Gastroesophageal sphincter (tissue), 3 donors: Measurements from ENCODE around the gene MARCO.

Source experiments
- CTCF ChIP-seq, 4 experiments: fragments of 200-600 bp in 2 of 4; fragments of 450-650 bp in 2 of 4; sonication (generic) in 1 of 4; IDR thresholded peaks; one replicate each; pipeline ENCODE4 v1.5.1; 2017 to 2019; ENCODE audit warnings: antibody characterized with exemption in 4 of 4, mild to moderate bottlenecking in 2 of 4, moderate library complexity in 2 of 4
- EP300 ChIP-seq: sonication (generic); formaldehyde crosslinking; IDR thresholded peaks from one replicate; pipeline ENCODE4 v1.6.1; 2017; ENCODE audit warnings: antibody characterized with exemption, mild to moderate bottlenecking
- POLR2AphosphoS5 ChIP-seq: sonication (generic); formaldehyde crosslinking; IDR thresholded peaks from one replicate; pipeline ENCODE4 v1.6.1; 2017; ENCODE audit warnings: antibody characterized with exemption

DNA sequence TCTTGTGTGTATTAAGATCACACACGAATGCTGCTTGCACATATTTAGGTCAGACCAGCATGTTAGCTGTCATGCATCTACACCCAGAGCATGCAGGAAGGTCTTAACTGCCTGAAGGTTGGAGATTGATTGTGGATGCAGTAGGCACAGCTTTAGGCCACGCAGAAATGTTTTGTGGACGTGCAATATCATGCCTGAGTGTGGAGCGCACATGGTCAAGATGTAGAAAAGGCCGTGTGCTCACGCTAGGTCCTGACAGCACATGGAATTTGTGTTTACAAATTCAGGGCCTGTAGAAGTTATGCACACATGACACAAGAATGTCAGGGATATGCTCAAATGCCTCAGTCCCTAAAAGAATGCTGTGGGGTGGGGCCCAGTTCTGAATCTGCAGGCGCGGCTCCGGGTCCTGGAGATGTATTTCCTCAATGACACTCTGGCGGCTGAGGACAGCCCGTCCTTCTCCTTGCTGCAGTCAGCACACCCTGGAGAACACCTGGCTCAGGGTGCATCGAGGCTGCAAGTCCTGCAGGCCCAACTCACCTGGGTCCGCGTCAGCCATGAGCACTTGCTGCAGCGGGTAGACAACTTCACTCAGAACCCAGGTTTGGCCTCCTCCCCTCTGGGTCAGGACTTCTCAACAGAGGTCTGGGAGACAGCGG lies 27.9 kb downstream of the MARCO start:
- TF ChIP-seq CTCF (IDR thresholded peaks at IDR 0.05) (no peak), EP300 (no peak), POLR2AphosphoS5 (no peak)
